GM12878 (cell line): ENCODE data around the gene MACF1. TPM values are rescaled to one million over a fixed set of nuclear protein-coding genes. Genes with fewer than 3 reads are reported as not detected.

Experiments
- ATAC-seq: fragments of 200-7000 bp; cut with Tn5 transposase; 3 replicates; pipeline ENCODE4 v1.9.1; 2020; ENCODE audit warnings: mild to moderate bottlenecking, moderate library complexity
- BruUV-seq: library from RNA; stranded (reverse); fragments of 400-500 nt; replicated peaks from 2 replicates; lab custom pipeline; 2021; lab: Mats Ljungman, UMichigan
- CTCF ChIA-PET: fragments of 300-600 bp; sonication (Branson Sonifier 250); formaldehyde crosslinking; extraction: SDS; loops from one replicate; lab custom pipeline; 2021; ENCODE audit warnings: inconsistent platforms; lab: Yijun Ruan, JAX
- POLR2A ChIA-PET: fragments of 350-600 bp; formaldehyde crosslinking; extraction: SDS; loops from one replicate; lab custom pipeline; 2021; ENCODE audit warnings: inconsistent platforms; lab: Charles Lee
- RAD21 ChIA-PET: fragments of 300-600 bp; sonication (Branson Sonifier 250); formaldehyde crosslinking; loops from one replicate; lab custom pipeline; 2023; ENCODE audit warnings: antibody characterized with exemption; ENCODE audit not compliant: unreplicated experiment; lab: Charles Lee
- SMC1A ChIA-PET: fragments of 300-600 bp; sonication (Branson Sonifier 250); formaldehyde crosslinking; loops from one replicate; lab custom pipeline; 2023; ENCODE audit not compliant: unreplicated experiment, uncharacterized antibody; lab: Charles Lee
- DNase-seq: peaks from one replicate; pipeline ENCODE4 v3.0.0-alpha.2; 2011; ENCODE audit warnings: low read depth, low spot score
- FAIRE-seq: peaks from 3 replicates; lab custom pipeline; 2011; peaks lifted over from hg19 to GRCh38; lab: Jason Lieb, UNC
- H2AFZ ChIP-seq: 2 replicates; pipeline ENCODE4 v1.6.0; 2011; ENCODE audit warnings: low read depth, low read length, control low read depth; ENCODE audit not compliant: control insufficient read depth
- H3K27ac ChIP-seq: 2 replicates; pipeline ENCODE4 v1.5.1; 2011; ENCODE audit warnings: control low read depth; ENCODE audit not compliant: control insufficient read depth, insufficient read depth
- H3K27me3 ChIP-seq, 2 experiments: replicated peaks in 1 of 2; 2 replicates each; pipeline versions ENCODE4 v1.6.0 to v1.6.1; 2011; ENCODE audit warnings: low read length in 1 of 2; ENCODE audit not compliant: control insufficient read depth in 2 of 2, insufficient read depth in 2 of 2
- H3K36me3 ChIP-seq, 2 experiments: 2 replicates each; pipeline ENCODE4 v1.5.1; 2011; ENCODE audit warnings: low read length in 1 of 2; ENCODE audit not compliant: control insufficient read depth in 2 of 2, insufficient read depth in 2 of 2
- H3K4me1 ChIP-seq: 2 replicates; pipeline ENCODE4 v1.6.1; 2011; ENCODE audit warnings: mild to moderate bottlenecking, low read length, moderate library complexity, mixed read lengths; ENCODE audit not compliant: control insufficient read depth, insufficient read depth
- H3K4me2 ChIP-seq: 2 replicates; pipeline ENCODE4 v1.6.0; 2011; ENCODE audit warnings: control low read depth; ENCODE audit not compliant: control insufficient read depth, insufficient read depth
- H3K4me3 ChIP-seq: fragments of 200-600 bp; sonication (generic); 2 replicates; pipeline ENCODE4 v1.5.1; 2016
- H3K79me2 ChIP-seq: 2 replicates; pipeline ENCODE4 v1.6.0; 2011; ENCODE audit warnings: low read length; ENCODE audit not compliant: control insufficient read depth, insufficient read depth
- H3K9ac ChIP-seq: 2 replicates; pipeline ENCODE4 v1.8.0; 2011; ENCODE audit warnings: low read length, control low read depth, mixed read lengths; ENCODE audit not compliant: control insufficient read depth, insufficient read depth
- H3K9me3 ChIP-seq: replicated peaks from 3 replicates; pipeline ENCODE4 v1.5.1; 2011; ENCODE audit warnings: mild to moderate bottlenecking, low read length; ENCODE audit not compliant: control insufficient read depth, insufficient read depth
- H4K20me1 ChIP-seq: 2 replicates; pipeline ENCODE4 v1.6.0; 2011; ENCODE audit not compliant: control insufficient read depth, insufficient read depth
- CBFB ChIP-seq: IDR thresholded peaks from 2 replicates; pipeline ENCODE4 v1.6.1; 2016; ENCODE audit warnings: antibody characterized with exemption, low read depth
- CREM ChIP-seq: IDR thresholded peaks from 2 replicates; pipeline ENCODE4 v1.6.1; 2014; ENCODE audit warnings: antibody characterized with exemption, low read depth
- ETV6 ChIP-seq, 2 experiments: fragments of 450-650 bp in 1 of 2; IDR thresholded peaks in 1 of 2; conservative IDR thresholded peaks in 1 of 2; 2 replicates each; pipeline ENCODE4 v1.6.1; 2014; ENCODE audit warnings: antibody characterized with exemption in 1 of 2, borderline replicate concordance in 1 of 2, low read depth in 1 of 2, mild to moderate bottlenecking in 1 of 2, moderate library complexity in 1 of 2
- FOS ChIP-seq: IDR thresholded peaks from 3 replicates; pipeline ENCODE4 v1.6.1; 2011; ENCODE audit warnings: borderline replicate concordance; ENCODE audit not compliant: insufficient read length; ENCODE audit errors: extremely low read depth
- HDAC2 ChIP-seq: fragments of 200-600 bp; sonication (generic); IDR thresholded peaks from 2 replicates; pipeline ENCODE4 v1.6.1; 2017
- HDAC6 ChIP-seq: fragments of 200-600 bp; sonication (generic); IDR thresholded peaks from one replicate; pipeline ENCODE4 v1.8.0; 2017; ENCODE audit warnings: antibody characterized with exemption; ENCODE audit not compliant: unreplicated experiment
- IKZF2 ChIP-seq, 2 experiments: fragments of 450-650 bp; IDR thresholded peaks; 2 replicates each; pipeline ENCODE4 v1.6.1; 2017; ENCODE audit warnings: mild to moderate bottlenecking in 2 of 2, moderate library complexity in 2 of 2
- MEF2A ChIP-seq: IDR thresholded peaks from 2 replicates; pipeline ENCODE4 v1.6.1; 2011; ENCODE audit warnings: low read depth, mild to moderate bottlenecking, low read length, moderate library complexity; ENCODE audit not compliant: insufficient read depth
- MTA2 ChIP-seq: fragments of 450-650 bp; IDR thresholded peaks from 2 replicates; pipeline ENCODE4 v1.6.1; 2016; ENCODE audit warnings: low read depth, mild to moderate bottlenecking, moderate library complexity
- TAF1 ChIP-seq: IDR thresholded peaks from 2 replicates; pipeline ENCODE4 v1.6.1; 2011; ENCODE audit warnings: mild to moderate bottlenecking, low read depth, low read length, borderline replicate concordance
- ZBED1 ChIP-seq: IDR thresholded peaks from 2 replicates; pipeline ENCODE4 v1.6.1; 2016; ENCODE audit warnings: borderline replicate concordance
- ZNF207 ChIP-seq: fragments of 450-650 bp; IDR thresholded peaks from 2 replicates; pipeline ENCODE4 v1.6.1; 2014; ENCODE audit warnings: antibody characterized with exemption, mild to moderate bottlenecking, borderline replicate concordance
- ZZZ3 ChIP-seq: IDR thresholded peaks from 2 replicates; pipeline ENCODE4 v1.6.1; 2011; ENCODE audit warnings: low read depth; ENCODE audit not compliant: control insufficient read depth, insufficient read length
- WGBS: methylation state at CpG from one replicate; pipeline ENCODE4 v1.1.6; 2016; ENCODE audit warnings: low lambda C conversion rate; ENCODE audit not compliant: insufficient replicate concordance, insufficient coverage; ENCODE audit errors: missing lambda C conversion rate; 5-methylcytosine and 5-hydroxymethylcytosine counted together
- in situ Hi-C: fragments of 300-500 bp; cut with MboI; formaldehyde crosslinking; loops from 9 replicates; pipeline ENCODE4 v1.14.3; 2018; ENCODE audit warnings: mixed read lengths
- intact Hi-C: fragments of 100-400 bp; cut with micrococcal nuclease; formaldehyde crosslinking; loops from one replicate; pipeline ENCODE4 v1.14.2; 2022; ENCODE audit not compliant: unreplicated experiment
- polyA plus RNA-seq, 11 experiments: library from polyadenylated mRNA; depleted of rRNA in 4 of 11; unstranded in 6 of 11; stranded (reverse) in 5 of 11; fragments of >200 nt; fragmentation: Nextera tagmentation in 4 of 11; fragmentation: Illumina TruSeq in 1 of 11; extraction: Ambion mirVana in 4 of 11; extraction: Trizol in 1 of 11; gene quantifications; 1 replicate in 1 of 11; 2 replicates in 10 of 11; pipeline versions ENCODE4 v1.2.1 to v1.2.3, GENCODE V29; 2011 to 2016; ENCODE audit warnings: inconsistent platforms in 2 of 11, missing spikeins in 2 of 11, low read depth in 1 of 11
- total RNA-seq, 4 experiments: library from RNA; depleted of rRNA in 3 of 4; stranded (reverse); fragments of >200 nt in 3 of 4; fragmentation: Illumina TruSeq in 1 of 4; extraction: Trizol in 1 of 4; gene quantifications; 2 replicates each; pipeline versions ENCODE4 v1.2.1 to v1.2.3, GENCODE V29; 2013 to 2021
- TF ChIP-seq, protein P1 (sequence below): fragments of 450-650 bp; IDR thresholded peaks from 2 replicates; pipeline ENCODE4 v1.6.1; 2017; ENCODE audit warnings: mild to moderate bottlenecking, moderate library complexity
- TF ChIP-seq, protein P2 (sequence below): fragments of 450-650 bp; IDR thresholded peaks from 2 replicates; pipeline ENCODE4 v1.6.1; 2016; ENCODE audit warnings: mild to moderate bottlenecking, moderate library complexity, borderline replicate concordance
- TF ChIP-seq, protein P3 (sequence below): IDR thresholded peaks from 2 replicates; pipeline ENCODE4 v1.6.1; 2012; ENCODE audit warnings: low read depth, low read length, improper control_type of control experiment

Gene MACF1
- total and polyA plus RNA-seq, 10 of the 15 experiments (the other 5 are each of a cell fraction or from before 2014, with no cell fraction given), result 15.5 to 201 (median 76.9) TPM

DNA sequence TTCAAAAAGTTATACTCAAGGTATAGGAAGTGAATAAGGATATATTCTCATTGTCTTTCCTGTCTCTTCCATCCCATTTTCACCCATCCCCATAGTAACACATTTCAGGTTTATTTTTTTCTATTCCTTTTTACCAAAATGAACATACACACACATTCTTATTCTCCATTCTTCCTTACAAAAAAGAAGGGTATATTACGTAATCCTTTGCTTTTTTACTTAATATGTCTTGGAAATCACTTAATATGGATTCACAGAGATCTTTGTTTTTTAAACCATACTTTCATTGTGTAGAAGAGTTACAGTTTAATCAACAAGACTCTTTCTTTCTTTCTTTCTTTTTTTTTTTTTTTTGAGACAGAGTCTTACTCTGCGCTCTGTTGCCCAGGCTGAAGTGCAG is 158.8 kb downstream of the MACF1 start (continued):
- TF ChIP-seq, protein P1, sequence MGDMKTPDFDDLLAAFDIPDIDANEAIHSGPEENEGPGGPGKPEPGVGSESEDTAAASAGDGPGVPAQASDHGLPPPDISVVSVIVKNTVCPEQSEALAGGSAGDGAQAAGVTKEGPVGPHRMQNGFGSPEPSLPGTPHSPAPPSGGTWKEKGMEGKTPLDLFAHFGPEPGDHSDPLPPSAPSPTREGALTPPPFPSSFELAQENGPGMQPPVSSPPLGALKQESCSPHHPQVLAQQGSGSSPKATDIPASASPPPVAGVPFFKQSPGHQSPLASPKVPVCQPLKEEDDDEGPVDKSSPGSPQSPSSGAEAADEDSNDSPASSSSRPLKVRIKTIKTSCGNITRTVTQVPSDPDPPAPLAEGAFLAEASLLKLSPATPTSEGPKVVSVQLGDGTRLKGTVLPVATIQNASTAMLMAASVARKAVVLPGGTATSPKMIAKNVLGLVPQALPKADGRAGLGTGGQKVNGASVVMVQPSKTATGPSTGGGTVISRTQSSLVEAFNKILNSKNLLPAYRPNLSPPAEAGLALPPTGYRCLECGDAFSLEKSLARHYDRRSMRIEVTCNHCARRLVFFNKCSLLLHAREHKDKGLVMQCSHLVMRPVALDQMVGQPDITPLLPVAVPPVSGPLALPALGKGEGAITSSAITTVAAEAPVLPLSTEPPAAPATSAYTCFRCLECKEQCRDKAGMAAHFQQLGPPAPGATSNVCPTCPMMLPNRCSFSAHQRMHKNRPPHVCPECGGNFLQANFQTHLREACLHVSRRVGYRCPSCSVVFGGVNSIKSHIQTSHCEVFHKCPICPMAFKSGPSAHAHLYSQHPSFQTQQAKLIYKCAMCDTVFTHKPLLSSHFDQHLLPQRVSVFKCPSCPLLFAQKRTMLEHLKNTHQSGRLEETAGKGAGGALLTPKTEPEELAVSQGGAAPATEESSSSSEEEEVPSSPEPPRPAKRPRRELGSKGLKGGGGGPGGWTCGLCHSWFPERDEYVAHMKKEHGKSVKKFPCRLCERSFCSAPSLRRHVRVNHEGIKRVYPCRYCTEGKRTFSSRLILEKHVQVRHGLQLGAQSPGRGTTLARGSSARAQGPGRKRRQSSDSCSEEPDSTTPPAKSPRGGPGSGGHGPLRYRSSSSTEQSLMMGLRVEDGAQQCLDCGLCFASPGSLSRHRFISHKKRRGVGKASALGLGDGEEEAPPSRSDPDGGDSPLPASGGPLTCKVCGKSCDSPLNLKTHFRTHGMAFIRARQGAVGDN, result no peak
- TF ChIP-seq TAF1, result no peak
- no peak for TF ChIP-seq ZNF207

DNA sequence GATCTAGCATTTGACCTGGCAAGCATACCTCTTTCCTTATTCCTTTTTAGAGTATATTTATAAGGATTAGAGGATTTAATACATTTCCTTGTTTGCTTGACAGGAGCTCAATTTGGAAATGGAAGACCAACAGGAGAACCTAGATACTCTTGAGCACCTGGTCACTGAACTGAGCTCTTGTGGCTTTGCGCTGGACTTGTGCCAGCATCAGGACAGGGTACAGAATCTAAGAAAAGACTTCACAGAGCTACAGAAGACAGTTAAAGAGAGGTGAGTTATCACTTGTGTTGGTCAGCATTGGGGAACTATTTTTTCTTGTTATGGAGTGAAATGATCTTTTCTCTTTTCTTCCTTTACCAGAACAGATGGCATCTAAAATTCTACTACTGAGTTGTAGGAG is 163.6 kb downstream of the MACF1 start:
- ChIA-PET POLR2A (interaction anchor here (0.5 to 0.6 kb wide), 2 partner anchors 454 to 1561 kb away, joined by 3 to 4 read pairs; no protein-coding TSS in a partner anchor), RAD21 (no interaction called here), SMC1A (no interaction called here), CTCF (interaction anchor here (0.7 to 1.6 kb wide), 5 partner anchors 12 to 265 kb away, joined by 3 to 6 read pairs (median 3); no protein-coding TSS in a partner anchor)
- no peak for FAIRE-seq
- H3K4me1 ChIP-seq, result no peaks in the 10 kb centered on the region
- DNase-seq, result no peak
- no TSS peak for BruUV-seq
- 100% methylated on average over 1 of the region's 1 CpG for WGBS
- in situ Hi-C loops (no loop called here), intact Hi-C loops (no loop called here)
- H3K36me3 ChIP-seq, result peaks cover 0 to 46% of the 10 kb centered on the region in 2 experiments; a peak in 3 of 4 replicates
- no peaks in the 10 kb centered on the region for H3K27me3 ChIP-seq
- no peak overlapping the region for H3K9ac ChIP-seq
- no peak overlapping the region for H3K27ac ChIP-seq
- no peak for ATAC-seq
- H3K4me3 ChIP-seq, result no peak overlapping the region
- no peak overlapping the region for H3K4me2 ChIP-seq
- no peaks in the 10 kb centered on the region for H4K20me1 ChIP-seq
- no peaks in the 10 kb centered on the region for H3K79me2 ChIP-seq
- H2AFZ ChIP-seq, result no peak overlapping the region
- no peaks in the 10 kb centered on the region for H3K9me3 ChIP-seq
- TF ChIP-seq, protein P2, sequence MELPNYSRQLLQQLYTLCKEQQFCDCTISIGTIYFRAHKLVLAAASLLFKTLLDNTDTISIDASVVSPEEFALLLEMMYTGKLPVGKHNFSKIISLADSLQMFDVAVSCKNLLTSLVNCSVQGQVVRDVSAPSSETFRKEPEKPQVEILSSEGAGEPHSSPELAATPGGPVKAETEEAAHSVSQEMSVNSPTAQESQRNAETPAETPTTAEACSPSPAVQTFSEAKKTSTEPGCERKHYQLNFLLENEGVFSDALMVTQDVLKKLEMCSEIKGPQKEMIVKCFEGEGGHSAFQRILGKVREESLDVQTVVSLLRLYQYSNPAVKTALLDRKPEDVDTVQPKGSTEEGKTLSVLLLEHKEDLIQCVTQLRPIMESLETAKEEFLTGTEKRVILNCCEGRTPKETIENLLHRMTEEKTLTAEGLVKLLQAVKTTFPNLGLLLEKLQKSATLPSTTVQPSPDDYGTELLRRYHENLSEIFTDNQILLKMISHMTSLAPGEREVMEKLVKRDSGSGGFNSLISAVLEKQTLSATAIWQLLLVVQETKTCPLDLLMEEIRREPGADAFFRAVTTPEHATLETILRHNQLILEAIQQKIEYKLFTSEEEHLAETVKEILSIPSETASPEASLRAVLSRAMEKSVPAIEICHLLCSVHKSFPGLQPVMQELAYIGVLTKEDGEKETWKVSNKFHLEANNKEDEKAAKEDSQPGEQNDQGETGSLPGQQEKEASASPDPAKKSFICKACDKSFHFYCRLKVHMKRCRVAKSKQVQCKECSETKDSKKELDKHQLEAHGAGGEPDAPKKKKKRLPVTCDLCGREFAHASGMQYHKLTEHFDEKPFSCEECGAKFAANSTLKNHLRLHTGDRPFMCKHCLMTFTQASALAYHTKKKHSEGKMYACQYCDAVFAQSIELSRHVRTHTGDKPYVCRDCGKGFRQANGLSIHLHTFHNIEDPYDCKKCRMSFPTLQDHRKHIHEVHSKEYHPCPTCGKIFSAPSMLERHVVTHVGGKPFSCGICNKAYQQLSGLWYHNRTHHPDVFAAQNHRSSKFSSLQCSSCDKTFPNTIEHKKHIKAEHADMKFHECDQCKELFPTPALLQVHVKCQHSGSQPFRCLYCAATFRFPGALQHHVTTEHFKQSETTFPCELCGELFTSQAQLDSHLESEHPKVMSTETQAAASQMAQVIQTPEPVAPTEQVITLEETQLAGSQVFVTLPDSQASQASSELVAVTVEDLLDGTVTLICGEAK, result no peak
- TF ChIP-seq MEF2A, result no peak
- no peak for TF ChIP-seq HDAC2
- TF ChIP-seq ETV6 (conservative IDR thresholded peaks at IDR 0.05 in 1 of 2, IDR thresholded peaks at IDR 0.05 in 1 of 2; ENCODE audit: borderline replicate concordance in 1 of 2, low read depth in 1 of 2), result no peak
- no peak for TF ChIP-seq ZBED1
- TF ChIP-seq MTA2, result no peak
- TF ChIP-seq CREM, result no peak
- TF ChIP-seq ZNF207, result no peak
- no peak for TF ChIP-seq CBFB
- TF ChIP-seq ZZZ3, result no peak
- TF ChIP-seq FOS, result no peak
- TF ChIP-seq, protein P3, sequence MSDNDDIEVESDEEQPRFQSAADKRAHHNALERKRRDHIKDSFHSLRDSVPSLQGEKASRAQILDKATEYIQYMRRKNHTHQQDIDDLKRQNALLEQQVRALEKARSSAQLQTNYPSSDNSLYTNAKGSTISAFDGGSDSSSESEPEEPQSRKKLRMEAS, result no peak
- TF ChIP-seq IKZF2 (IDR thresholded peaks at IDR 0.05), result no peak
- no peak for TF ChIP-seq HDAC6
